PC-3 (cell line): ENCODE measurements around the gene AQP3. TPM values are rescaled to one million over a fixed set of nuclear protein-coding genes. Genes with fewer than 3 reads are reported as not detected.

Experiments used
- ATAC-seq: fragments of 200-7000 bp; cut with Tn5 transposase; 2 replicates; pipeline ENCODE4 v1.9.1; 2020; ENCODE audit warnings: mild to moderate bottlenecking, moderate library complexity
- BruUV-seq: library from RNA; stranded (reverse); fragments of 400-500 nt; replicated peaks from 2 replicates; lab custom pipeline; 2021; lab: Mats Ljungman, UMichigan
- CTCF ChIA-PET: fragments of 300-600 bp; sonication (Branson Sonifier 250); formaldehyde crosslinking; loops from one replicate; lab custom pipeline; 2022; ENCODE audit warnings: antibody characterized with exemption; lab: Charles Lee
- POLR2A ChIA-PET: fragments of 300-600 bp; sonication (Branson Sonifier 250); formaldehyde crosslinking; loops from one replicate; lab custom pipeline; 2022; ENCODE audit warnings: antibody characterized with exemption; ENCODE audit not compliant: unreplicated experiment; lab: Charles Lee
- DNase-seq: peaks from one replicate; pipeline ENCODE4 v3.0.0-alpha.2; 2015
- H2AFZ ChIP-seq: fragments of 300-600 bp; sonication (generic); 2 replicates; pipeline ENCODE4 v1.6.0; 2016; ENCODE audit warnings: antibody characterized with exemption, low read length
- H3F3A ChIP-seq: fragments of 300-600 bp; sonication (generic); one replicate; pipeline ENCODE4 v1.6.0; 2017; ENCODE audit warnings: antibody characterized with exemption, low read length, control low read depth, mild to moderate bottlenecking; ENCODE audit not compliant: unreplicated experiment
- H3K27ac ChIP-seq: fragments of 300-600 bp; sonication (generic); 2 replicates; pipeline ENCODE4 v1.5.1; 2016; ENCODE audit warnings: mild to moderate bottlenecking, low read length
- H3K27me3 ChIP-seq: fragments of 300-600 bp; sonication (generic); 2 replicates; pipeline ENCODE4 v1.6.1; 2016; ENCODE audit warnings: low read length, mixed read lengths
- H3K36me3 ChIP-seq: fragments of 300-600 bp; sonication (generic); 2 replicates; pipeline ENCODE4 v1.6.1; 2016; ENCODE audit warnings: low read depth, mixed run types, low read length, mixed read lengths
- H3K4me1 ChIP-seq: fragments of 300-600 bp; sonication (generic); 2 replicates; pipeline ENCODE4 v1.5.1; 2016; ENCODE audit warnings: low read length; ENCODE audit not compliant: insufficient read depth
- H3K4me2 ChIP-seq: fragments of 300-600 bp; sonication (generic); 2 replicates; pipeline ENCODE4 v1.6.0; 2016; ENCODE audit warnings: low read length
- H3K4me3 ChIP-seq: fragments of 300-600 bp; sonication (generic); 2 replicates; pipeline ENCODE4 v1.5.1; 2016; ENCODE audit warnings: mild to moderate bottlenecking, low read length, mixed read lengths
- H3K79me2 ChIP-seq: fragments of 300-600 bp; sonication (generic); 2 replicates; pipeline ENCODE4 v1.6.1; 2017; ENCODE audit warnings: low read length, mixed read lengths
- H3K9ac ChIP-seq: fragments of 300-600 bp; sonication (generic); 2 replicates; pipeline ENCODE4 v1.6.0; 2016; ENCODE audit warnings: mild to moderate bottlenecking, low read length
- H3K9me2 ChIP-seq: fragments of 300-600 bp; sonication (generic); replicated peaks from 2 replicates; pipeline ENCODE4 v1.6.1; 2016; ENCODE audit warnings: mixed run types, low read length, mixed read lengths
- H3K9me3 ChIP-seq: fragments of 300-600 bp; sonication (generic); 2 replicates; pipeline ENCODE4 v1.6.1; 2016; ENCODE audit warnings: low read length, mixed read lengths
- H4K20me1 ChIP-seq: fragments of 300-600 bp; sonication (generic); 2 replicates; pipeline ENCODE4 v1.6.1; 2016; ENCODE audit warnings: low read length, mixed read lengths
- CTCF ChIP-seq: fragments of 300-600 bp; sonication (generic); conservative IDR thresholded peaks from 2 replicates; pipeline ENCODE4 v1.5.1; 2017; ENCODE audit warnings: antibody characterized with exemption, low read depth, mild to moderate bottlenecking, low read length
- EZH2 ChIP-seq: fragments of 300-600 bp; sonication (generic); IDR thresholded peaks from one replicate; pipeline ENCODE4 v1.6.1; 2017; ENCODE audit warnings: antibody characterized with exemption, mild to moderate bottlenecking, low read length; ENCODE audit not compliant: unreplicated experiment
- EZH2phosphoT487 ChIP-seq: fragments of 300-600 bp; sonication (generic); IDR thresholded peaks from 2 replicates; pipeline ENCODE4 v1.6.1; 2018; ENCODE audit warnings: mild to moderate bottlenecking, antibody characterized with exemption, low read length, borderline replicate concordance
- intact Hi-C: fragments of 100-400 bp; cut with micrococcal nuclease; formaldehyde crosslinking; loops from 2 replicates; pipeline ENCODE4 v1.9.0; 2023
- total RNA-seq: library from RNA; depleted of rRNA; stranded (reverse); fragments of >200 nt; gene quantifications from 2 replicates; pipeline ENCODE4 v1.2.3, GENCODE V29; 2014

Gene AQP3
- total RNA-seq, 1 experiment from 2014 or later, result 5.1 TPM

- no peak overlapping the region for H3K9ac ChIP-seq
- H4K20me1 ChIP-seq, result no peaks in the 10 kb centered on the region
- H3K4me1 ChIP-seq, result peaks cover 29% of the 10 kb centered on the region
- intact Hi-C loops, result no loop called here
- H3K9me2 ChIP-seq, result no peaks in the 10 kb centered on the region
- H3K27me3 ChIP-seq, result no peaks in the 10 kb centered on the region
- H2AFZ ChIP-seq, result no peak overlapping the region
- ChIA-PET CTCF (no interaction called here), POLR2A (no interaction called here)
- ATAC-seq (no peak), DNase-seq (no peak)
- no peaks in the 10 kb centered on the region for H3K36me3 ChIP-seq
- H3K79me2 ChIP-seq, result no peaks in the 10 kb centered on the region
- TF ChIP-seq EZH2phosphoT487 (no peak), CTCF (no peak), EZH2 (no peak)
- no peak overlapping the region for H3K27ac ChIP-seq
- BruUV-seq, result no TSS peak
- no peak overlapping the region for H3K4me3 ChIP-seq
- no peak overlapping the region for H3K4me2 ChIP-seq
- no peaks in the 10 kb centered on the region for H3K9me3 ChIP-seq
- H3F3A ChIP-seq, result no peaks in the 10 kb centered on the region
Measured at GRCh38 chr9:33414268-33414667, 33.1 kb downstream of the AQP3 start.

- no TSS peak for BruUV-seq
- Histone ChIP-seq H2AFZ (no peak overlapping the region), H3K79me2 (no peaks in the 10 kb centered on the region), H3K4me3 (no peak overlapping the region), H3K27me3 (no peaks in the 10 kb centered on the region), H4K20me1 (no peaks in the 10 kb centered on the region), H3K9me3 (no peaks in the 10 kb centered on the region), H3K4me2 (no peak overlapping the region), H3K9me2 (no peaks in the 10 kb centered on the region), H3K4me1 (peaks cover 4% of the 10 kb centered on the region; the same call in 1 of the 2 replicates), H3K9ac (no peak overlapping the region), H3F3A (no peaks in the 10 kb centered on the region), H3K36me3 (no peaks in the 10 kb centered on the region), H3K27ac (no peak overlapping the region)
- intact Hi-C loops, result loop anchor here (5.0 kb wide), 1 partner anchor 39 kb away; the partner anchor contains the start of gene AQP3
- CTCF ChIA-PET, result no interaction called here
- TF ChIP-seq EZH2phosphoT487 (no peak), CTCF (no peak), EZH2 (no peak)
- ATAC-seq (peak; percentile 78), DNase-seq (peak; percentile 67)
- POLR2A ChIA-PET, result interaction anchor here (0.5 kb wide), 1 partner anchor 16 kb away, joined by 13 read pairs; no protein-coding TSS in a partner anchor
Measured at GRCh38 chr9:33408087-33408486, 39.3 kb downstream of the AQP3 start.

- Histone ChIP-seq H3K4me2 (no peak overlapping the region), H3K9me2 (no peaks in the 10 kb centered on the region), H3K27ac (no peak overlapping the region), H3K4me3 (no peak overlapping the region), H3K79me2 (no peaks in the 10 kb centered on the region), H3K27me3 (no peaks in the 10 kb centered on the region), H2AFZ (no peak overlapping the region), H3K36me3 (no peaks in the 10 kb centered on the region), H3K9me3 (no peaks in the 10 kb centered on the region), H3K9ac (no peak overlapping the region), H4K20me1 (no peaks in the 10 kb centered on the region), H3F3A (no peaks in the 10 kb centered on the region), H3K4me1 (peaks cover 4% of the 10 kb centered on the region; the same call in 1 of the 2 replicates)
- ChIA-PET CTCF (no interaction called here), POLR2A (no interaction called here)
- intact Hi-C loops, result loop anchor here (5.0 kb wide), 1 partner anchor 40 kb away; the partner anchor contains the start of gene AQP3
- ATAC-seq (no peak), DNase-seq (no peak)
- TF ChIP-seq EZH2 (no peak), CTCF (no peak), EZH2phosphoT487 (no peak)
- BruUV-seq, result no TSS peak
Measured at GRCh38 chr9:33407061-33407460, 40.3 kb downstream of the AQP3 start.
